Pancreas (tissue), 10 donors: Measurements from ENCODE around the gene S100A12. TPM values are rescaled to one million over a fixed set of nuclear protein-coding genes. Genes with fewer than 3 reads are reported as not detected.

Source experiments
- ATAC-seq, 4 donors: fragments of 200-7000 bp; cut with Tn5 transposase; one replicate each; pipeline versions ENCODE4 v1.8.0 to v1.9.1; 2020; ENCODE audit warnings: mild to moderate bottlenecking in 4 of 4, moderate library complexity in 4 of 4
- DNase-seq, 6 donors: peaks; one replicate each; pipeline ENCODE4 v3.0.0-alpha.2; 2020
- FAIRE-seq: peaks from 2 replicates; lab custom pipeline; 2012; peaks lifted over from hg19 to GRCh38; lab: Jason Lieb, UNC
- H3K27ac ChIP-seq, 4 donors: fragments of 200-600 bp; sonication (generic); 1 replicate in 3 of 4; 2 replicates in 1 of 4; pipeline versions ENCODE4 v1.5.0 to v1.8.0; 2020
- H3K27me3 ChIP-seq, 4 donors: fragments of 200-600 bp; one replicate each; pipeline ENCODE4 v1.8.0; 2021
- H3K36me3 ChIP-seq, 3 donors: fragments of 200-600 bp; sonication (generic) in 1 of 3; one replicate each; pipeline versions ENCODE4 v1.5.0 to v1.8.0; 2020 to 2021
- H3K4me1 ChIP-seq, 3 donors: fragments of 200-600 bp; one replicate each; pipeline ENCODE4 v1.8.0; 2021
- H3K4me3 ChIP-seq, 4 donors: fragments of 200-600 bp; sonication (generic) in 2 of 4; one replicate each; pipeline versions ENCODE4 v1.5.0 to v1.8.0; 2020 to 2021
- H3K9me3 ChIP-seq, 4 donors: fragments of 200-600 bp; one replicate each; pipeline ENCODE4 v1.8.0; 2021
- WGBS, 2 donors: extraction: QIAGEN DNeasy Blood & Tissue Kit; methylation state at CpG; one replicate each; pipeline ENCODE4 v1.1.7; 2013; 5-methylcytosine and 5-hydroxymethylcytosine counted together
- intact Hi-C, 3 donors: fragments of 100-400 bp; cut with DNase I; formaldehyde crosslinking; loops; one replicate each; pipeline versions ENCODE4 v1.11.1 to v1.14.2; 2022
- polyA plus RNA-seq, 2 donors: library from polyadenylated mRNA; stranded (reverse); fragments of 200-250 nt; gene quantifications; one replicate each; pipeline ENCODE4 v1.2.3, GENCODE V29; 2013
- total RNA-seq, 6 donors: library from RNA; stranded (reverse); fragmentation: NEBNext Ultra II Directional in 4 of 6; extraction: Animal tissue kit (Norgen Biotek cat#: 25700) in 4 of 6; gene quantifications; one replicate each; pipeline versions ENCODE4 v1.2.1 to v1.2.4, GENCODE V29; 2021 to 2023
- TF ChIP-seq, protein P1 (sequence below), 4 donors: fragments of 200-600 bp; sonication (generic) in 3 of 4; IDR thresholded peaks; one replicate each; pipeline versions ENCODE4 v1.5.0 to v1.8.0; 2021; ENCODE audit warnings: antibody characterized with exemption in 4 of 4
- donor health status: healthy with polysubstance abuse.
- donor health status: DM: no; HTN: no; CAD: no; lungs with moderate emphysema.
- donor health status: DM: no; HTN: no; CAD: no.
- donor health status: control.
- donor health status: control.
- donor health status: Bipolar disorder and iron deficiency.
- donor health status: DM: yes; HTN: yes; CAD: no.
- donor health status: DM: no; HTN: no; CAD: no.
- donor health status: DM: no; HTN: no; CAD: no.
- donor health status: DM: yes; HTN: yes; CAD: no.

Gene S100A12
- total and polyA plus RNA-seq, 8 donors = 0.44 to 5.2 (median 1.8) TPM; not detected in 1

DNA sequence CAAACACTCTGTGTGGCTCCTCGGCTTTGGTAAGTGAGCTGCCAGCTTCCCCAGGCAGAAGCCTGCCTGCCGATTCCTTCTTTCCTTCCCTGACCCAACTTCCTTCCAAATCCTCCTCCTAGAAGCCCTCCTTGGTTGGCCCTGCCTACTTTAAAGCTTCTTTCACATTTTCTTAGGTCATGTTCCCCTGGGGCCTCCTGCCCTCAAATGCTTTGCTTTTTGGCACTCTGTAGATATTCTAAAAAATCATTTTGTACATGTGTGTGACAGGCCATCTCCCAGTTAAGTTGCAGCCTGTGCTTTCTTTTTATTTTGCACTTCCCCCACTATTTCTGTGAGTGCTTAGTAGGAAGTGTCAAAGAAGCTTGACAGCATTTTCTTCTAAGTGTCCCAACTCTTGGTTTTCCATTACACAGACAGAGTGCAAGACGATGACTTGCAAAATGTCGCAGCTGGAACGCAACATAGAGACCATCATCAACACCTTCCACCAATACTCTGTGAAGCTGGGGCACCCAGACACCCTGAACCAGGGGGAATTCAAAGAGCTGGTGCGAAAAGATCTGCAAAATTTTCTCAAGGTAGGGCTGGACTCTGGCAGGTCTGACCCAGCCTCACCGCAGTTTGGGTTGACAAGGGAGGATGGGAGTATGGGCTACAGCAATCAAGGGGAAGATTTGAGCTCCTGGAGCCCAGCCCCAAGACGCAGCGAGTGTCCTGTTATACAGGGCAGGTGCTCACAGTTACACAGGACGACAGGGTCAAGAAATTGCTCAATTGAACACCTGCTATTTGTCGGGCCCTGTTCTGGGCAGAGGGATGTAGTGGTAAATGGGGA lies 17.3 kb downstream of the S100A12 start, which contains the start of gene S100A9:
Gene S100A9 (plus strand): TSS at position 2 of the 838 bp plus-strand sequence. CDS start 430 bp downstream, at position 432.
- FAIRE-seq (no peak), DNase-seq (no peak)

GRCh38 chr1:153357076-153357852 lies 18.2 kb downstream of the S100A12 start:
- Histone ChIP-seq H3K9me3 (no peaks in the 10 kb centered on the region), H3K27me3 (peaks cover 0 to 8% (median 0%) of the 10 kb centered on the region in 4 donors), H3K36me3 (no peaks in the 10 kb centered on the region), H3K4me1 (no peaks in the 10 kb centered on the region), H3K27ac (no peak overlapping the region), H3K4me3 (peak overlapping the region in 1 of 4 donors; percentile 9)
- FAIRE-seq = no peak
- ATAC-seq = peak in 3 of 4 donors; percentile 51 to 67 (median 62)
- peak in 1 of 6 donors; percentile 44 for DNase-seq
- TF ChIP-seq, protein P1, sequence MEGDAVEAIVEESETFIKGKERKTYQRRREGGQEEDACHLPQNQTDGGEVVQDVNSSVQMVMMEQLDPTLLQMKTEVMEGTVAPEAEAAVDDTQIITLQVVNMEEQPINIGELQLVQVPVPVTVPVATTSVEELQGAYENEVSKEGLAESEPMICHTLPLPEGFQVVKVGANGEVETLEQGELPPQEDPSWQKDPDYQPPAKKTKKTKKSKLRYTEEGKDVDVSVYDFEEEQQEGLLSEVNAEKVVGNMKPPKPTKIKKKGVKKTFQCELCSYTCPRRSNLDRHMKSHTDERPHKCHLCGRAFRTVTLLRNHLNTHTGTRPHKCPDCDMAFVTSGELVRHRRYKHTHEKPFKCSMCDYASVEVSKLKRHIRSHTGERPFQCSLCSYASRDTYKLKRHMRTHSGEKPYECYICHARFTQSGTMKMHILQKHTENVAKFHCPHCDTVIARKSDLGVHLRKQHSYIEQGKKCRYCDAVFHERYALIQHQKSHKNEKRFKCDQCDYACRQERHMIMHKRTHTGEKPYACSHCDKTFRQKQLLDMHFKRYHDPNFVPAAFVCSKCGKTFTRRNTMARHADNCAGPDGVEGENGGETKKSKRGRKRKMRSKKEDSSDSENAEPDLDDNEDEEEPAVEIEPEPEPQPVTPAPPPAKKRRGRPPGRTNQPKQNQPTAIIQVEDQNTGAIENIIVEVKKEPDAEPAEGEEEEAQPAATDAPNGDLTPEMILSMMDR (IDR thresholded peaks at IDR 0.05) = no peak
- 55 to 66% methylated on average over 10 of the region's 10 CpGs for WGBS, 2 donors
- intact Hi-C loops = no loop called here

More for the DNA sequence above, 17.3 kb downstream of the S100A12 start, which contains the start of gene S100A9:
- 67 to 68% methylated on average over 11 of the region's 11 CpGs for WGBS, 2 donors
- H3K4me1 ChIP-seq = no peaks in the 10 kb centered on the region
- TF ChIP-seq, protein P1 (IDR thresholded peaks at IDR 0.05) = no peak
- intact Hi-C loops = no loop called here
- no peaks in the 10 kb centered on the region for H3K36me3 ChIP-seq
- no peak for ATAC-seq
- peak within 1 kb of the TSS in 1 of 4 donors; percentile 9 for H3K4me3 ChIP-seq
- H3K9me3 ChIP-seq = no peaks in the 10 kb centered on the region
- H3K27ac ChIP-seq = no peak within 1 kb of the TSS
- H3K27me3 ChIP-seq = peaks cover 0 to 3% (median 0%) of the 10 kb centered on the region in 4 donors

GRCh38 chr1:153356392-153357075 lies 18.9 kb downstream of the S100A12 start:
- DNase-seq = no peak
- TF ChIP-seq, protein P1 (IDR thresholded peaks at IDR 0.05) = no peak
- FAIRE-seq = no peak
- ATAC-seq = no peak
- intact Hi-C loops = no loop called here
- H3K27ac ChIP-seq = no peak overlapping the region
- no peaks in the 10 kb centered on the region for H3K4me1 ChIP-seq
- 66 to 70% methylated on average over 8 of the region's 8 CpGs for WGBS, 2 donors
- no peaks in the 10 kb centered on the region for H3K36me3 ChIP-seq
- no peaks in the 10 kb centered on the region for H3K9me3 ChIP-seq
- peaks cover 0 to 13% (median 0%) of the 10 kb centered on the region in 4 donors for H3K27me3 ChIP-seq
- H3K4me3 ChIP-seq = no peak overlapping the region

DNA sequence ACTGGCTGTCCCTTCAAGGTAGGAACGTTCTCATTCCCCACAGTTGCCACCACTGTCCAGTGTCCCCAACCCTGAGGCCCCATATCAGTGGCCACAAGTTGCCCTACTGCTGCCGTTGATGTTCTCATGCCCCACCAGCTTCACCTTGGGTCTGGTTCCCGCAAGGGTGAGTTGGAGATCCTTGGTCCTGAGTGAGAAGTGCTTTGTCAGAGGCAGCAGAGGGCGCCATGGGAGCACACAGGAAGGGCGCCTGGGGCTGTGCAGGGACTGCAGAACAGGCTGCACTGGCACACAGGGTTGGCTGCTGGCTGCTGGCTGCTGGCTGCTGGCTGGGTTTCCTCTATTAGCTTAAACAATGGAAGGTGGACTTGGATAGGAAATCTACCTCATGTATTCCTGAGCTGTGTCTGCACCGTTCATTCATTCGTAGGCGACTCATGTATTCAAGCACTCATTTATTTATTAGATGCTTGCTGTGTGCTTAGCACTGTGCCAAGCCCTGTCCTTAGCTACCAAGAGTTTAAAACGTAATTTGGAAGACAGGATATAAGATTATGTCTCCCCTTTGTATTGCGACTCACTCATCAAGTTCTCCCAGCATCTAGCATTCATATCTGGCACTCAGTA lies 19.9 kb downstream of the S100A12 start:
- H3K36me3 ChIP-seq = no peaks in the 10 kb centered on the region
- H3K4me1 ChIP-seq = no peaks in the 10 kb centered on the region
- TF ChIP-seq, protein P1 (IDR thresholded peaks at IDR 0.05) = no peak
- no peaks in the 10 kb centered on the region for H3K9me3 ChIP-seq
- peaks cover 0 to 16% (median 0%) of the 10 kb centered on the region in 4 donors for H3K27me3 ChIP-seq
- 27 to 36% methylated on average over 10 of the region's 10 CpGs for WGBS, 2 donors
- H3K27ac ChIP-seq = no peak overlapping the region
- FAIRE-seq = no peak
- no peak overlapping the region for H3K4me3 ChIP-seq
- peak in 3 of 4 donors; percentile 49 to 71 (median 62) for ATAC-seq
- intact Hi-C loops = no loop called here
- DNase-seq = no peak
